A549 (cell line): ENCODE measurements around the gene MSGN1. TPM values are rescaled to one million over a fixed set of nuclear protein-coding genes. Genes with fewer than 3 reads are reported as not detected.

ENCODE experiments used
- ATAC-seq, 2 experiments: fragments of 200-7000 bp in 1 of 2; fragments of >200 bp in 1 of 2; cut with Nextera tagmentation in 1 of 2; cut with Tn5 transposase in 1 of 2; 3 replicates each; pipeline versions ENCODE4 v1.8.0 to v1.9.1; 2018 to 2020; ENCODE audit warnings: mild to moderate bottlenecking in 1 of 2, moderate library complexity in 1 of 2
- CTCF ChIA-PET: fragments of 300-600 bp; sonication (Branson Sonifier 250); formaldehyde crosslinking; extraction: SDS; loops from one replicate; lab custom pipeline; 2021; ENCODE audit warnings: antibody characterized with exemption, inconsistent platforms; lab: Yijun Ruan, JAX
- POLR2A ChIA-PET: fragments of 350-600 bp; formaldehyde crosslinking; extraction: SDS; loops from one replicate; lab custom pipeline; 2021; ENCODE audit warnings: antibody characterized with exemption, inconsistent platforms; lab: Yijun Ruan, JAX
- DNase-seq, 2 experiments: peaks; one replicate each; pipeline versions ENCODE4 v3.0.0 to v3.0.0-alpha.2; 2011 to 2016; ENCODE audit warnings: low read depth in 1 of 2, low spot score in 1 of 2
- FAIRE-seq: peaks from 2 replicates; lab custom pipeline; 2011; peaks lifted over from hg19 to GRCh38; lab: Jason Lieb, UNC
- H3K27ac ChIP-seq, 2 experiments: fragments of >200 bp; sonication (Bioruptor Twin); formaldehyde crosslinking; 3 replicates each; pipeline ENCODE4 v1.5.1; 2016 to 2017
- H3K4me1 ChIP-seq: fragments of >200 bp; sonication (Bioruptor Twin); formaldehyde crosslinking; 3 replicates; pipeline ENCODE4 v1.6.1; 2016
- H3K4me2 ChIP-seq: fragments of >200 bp; sonication (Bioruptor Twin); formaldehyde crosslinking; 3 replicates; pipeline ENCODE4 v1.6.1; 2016
- H3K4me3 ChIP-seq: fragments of >200 bp; sonication (Bioruptor Twin); formaldehyde crosslinking; 3 replicates; pipeline ENCODE4 v1.5.1; 2016
- H3K9me3 ChIP-seq: fragments of >200 bp; sonication (Bioruptor Twin); formaldehyde crosslinking; 3 replicates; pipeline ENCODE4 v1.6.1; 2016
- EHMT2 ChIP-seq: fragments of 200-600 bp; sonication (generic); IDR thresholded peaks from 2 replicates; pipeline ENCODE4 v1.6.1; 2016; ENCODE audit warnings: antibody characterized with exemption, low read depth, mild to moderate bottlenecking, moderate library complexity
- ESRRA ChIP-seq: fragments of 150-350 bp; IDR thresholded peaks from 2 replicates; pipeline ENCODE4 v1.6.1; 2014; ENCODE audit warnings: mild to moderate bottlenecking, low read length, borderline replicate concordance
- FOSB ChIP-seq: fragments of 250-450 bp; sonication (Bioruptor Pico); IDR thresholded peaks from 2 replicates; pipeline ENCODE4 v1.5.0; 2020; ENCODE audit warnings: mild to moderate bottlenecking, moderate library complexity
- HDAC2 ChIP-seq: fragments of 200-600 bp; sonication (generic); IDR thresholded peaks from 2 replicates; pipeline ENCODE4 v1.6.1; 2016
- HOXA7 ChIP-seq: fragments of 250-450 bp; sonication (Bioruptor Pico); IDR thresholded peaks from 2 replicates; pipeline ENCODE4 v1.5.0; 2020; ENCODE audit warnings: mild to moderate bottlenecking, moderate library complexity
- HOXB5 ChIP-seq: fragments of 250-450 bp; sonication (Bioruptor Pico); IDR thresholded peaks from 2 replicates; pipeline ENCODE4 v1.5.0; 2020; ENCODE audit warnings: mild to moderate bottlenecking, moderate library complexity
- MAFK ChIP-seq: fragments of 450-650 bp; IDR thresholded peaks from 2 replicates; pipeline ENCODE4 v1.6.1; 2014; ENCODE audit not compliant: partially characterized antibody
- NFE2L2 ChIP-seq: fragments of 150-350 bp; conservative IDR thresholded peaks from 2 replicates; pipeline ENCODE4 v1.6.1; 2014; ENCODE audit warnings: low read length
- NPAS2 ChIP-seq: fragments of 250-450 bp; sonication (Bioruptor Pico); IDR thresholded peaks from 2 replicates; pipeline ENCODE4 v1.8.0; 2022; ENCODE audit warnings: mild to moderate bottlenecking, moderate library complexity, borderline replicate concordance
- POLR2AphosphoS2 ChIP-seq: conservative IDR thresholded peaks from 2 replicates; pipeline ENCODE4 v1.6.1; 2012; ENCODE audit warnings: low read length, improper control_type of control experiment, inconsistent platforms
- RARB ChIP-seq: fragments of 250-450 bp; sonication (Bioruptor Pico); IDR thresholded peaks from 2 replicates; pipeline ENCODE4 v1.8.0; 2021; ENCODE audit warnings: mild to moderate bottlenecking, moderate library complexity
- SMC3 ChIP-seq: fragments of >200 bp; sonication (Bioruptor Twin); formaldehyde crosslinking; IDR thresholded peaks from 3 replicates; pipeline ENCODE4 v1.6.1; 2018; ENCODE audit warnings: inconsistent platforms
- USF2 ChIP-seq: fragments of 450-650 bp; IDR thresholded peaks from 2 replicates; pipeline ENCODE4 v1.6.1; 2014; ENCODE audit warnings: antibody characterized with exemption
- ZC3H11A ChIP-seq: fragments of 450-650 bp; IDR thresholded peaks from 2 replicates; pipeline ENCODE4 v1.6.1; 2014; ENCODE audit warnings: antibody characterized with exemption, mild to moderate bottlenecking
- ZNF302 ChIP-seq: fragments of 250-450 bp; sonication (Bioruptor Pico); IDR thresholded peaks from 2 replicates; pipeline ENCODE4 v1.9.0; 2021; ENCODE audit warnings: inconsistent platforms, mild to moderate bottlenecking, moderate library complexity
- WGBS: methylation state at CpG from one replicate; pipeline ENCODE4 v1.1.6; 2017; ENCODE audit errors: missing lambda C conversion rate; 5-methylcytosine and 5-hydroxymethylcytosine counted together
- polyA plus RNA-seq, 4 experiments: library from polyadenylated mRNA; depleted of rRNA in 3 of 4; stranded (reverse); fragments of >200 nt; fragmentation: RNase III in 1 of 4; extraction: RNeasy Plus Mini Kit Qiagen cat#74134 plus additional on column Dnase treatment in 1 of 4; gene quantifications; 2 replicates in 3 of 4; 3 replicates in 1 of 4; pipeline ENCODE4 v1.2.3, GENCODE V29; 2011 to 2017
- TF ChIP-seq, protein P1 (sequence below): fragments of 200-600 bp; sonication (generic); IDR thresholded peaks from 2 replicates; pipeline ENCODE4 v1.6.1; 2016; ENCODE audit warnings: antibody characterized with exemption, mild to moderate bottlenecking, moderate library complexity
- TF ChIP-seq, protein P2 (sequence below): IDR thresholded peaks from 2 replicates; pipeline ENCODE4 v1.6.1; 2012; ENCODE audit warnings: low read depth, borderline replicate concordance

MSGN1 gene
- polyA plus RNA-seq, 2 of the 4 experiments (the other 2 are of a cell fraction), result not detected

GRCh38 chr2:17867133-17867532, 50.9 kb downstream of the MSGN1 start:
- WGBS, result 49% methylated on average over 2 of the region's 2 CpGs
- ChIA-PET CTCF (interaction anchor here (0.9 kb wide), 1 partner anchor 10 kb away, joined by 3 read pairs; no protein-coding TSS in a partner anchor), POLR2A (no interaction called here)
- Histone ChIP-seq H3K27ac (no peak overlapping the region), H3K9me3 (no peaks in the 10 kb centered on the region), H3K4me1 (no peaks in the 10 kb centered on the region), H3K4me3 (no peak overlapping the region), H3K4me2 (no peak overlapping the region)
- FAIRE-seq (no peak), DNase-seq (no peak), ATAC-seq (no peak)
- TF ChIP-seq HOXA7 (CRISPR knock-in tag) (no peak), RARB (CRISPR knock-in tag) (no peak), HOXB5 (CRISPR knock-in tag) (no peak), FOSB (no peak), HDAC2 (no peak), EHMT2 (no peak), NPAS2 (no peak), MAFK (no peak), SMC3 (no peak), USF2 (no peak), ESRRA (no peak), NFE2L2 (no peak), ZNF302 (CRISPR knock-in tag) (no peak), POLR2AphosphoS2 (no peak), ZC3H11A (no peak)
- TF ChIP-seq, protein P1, sequence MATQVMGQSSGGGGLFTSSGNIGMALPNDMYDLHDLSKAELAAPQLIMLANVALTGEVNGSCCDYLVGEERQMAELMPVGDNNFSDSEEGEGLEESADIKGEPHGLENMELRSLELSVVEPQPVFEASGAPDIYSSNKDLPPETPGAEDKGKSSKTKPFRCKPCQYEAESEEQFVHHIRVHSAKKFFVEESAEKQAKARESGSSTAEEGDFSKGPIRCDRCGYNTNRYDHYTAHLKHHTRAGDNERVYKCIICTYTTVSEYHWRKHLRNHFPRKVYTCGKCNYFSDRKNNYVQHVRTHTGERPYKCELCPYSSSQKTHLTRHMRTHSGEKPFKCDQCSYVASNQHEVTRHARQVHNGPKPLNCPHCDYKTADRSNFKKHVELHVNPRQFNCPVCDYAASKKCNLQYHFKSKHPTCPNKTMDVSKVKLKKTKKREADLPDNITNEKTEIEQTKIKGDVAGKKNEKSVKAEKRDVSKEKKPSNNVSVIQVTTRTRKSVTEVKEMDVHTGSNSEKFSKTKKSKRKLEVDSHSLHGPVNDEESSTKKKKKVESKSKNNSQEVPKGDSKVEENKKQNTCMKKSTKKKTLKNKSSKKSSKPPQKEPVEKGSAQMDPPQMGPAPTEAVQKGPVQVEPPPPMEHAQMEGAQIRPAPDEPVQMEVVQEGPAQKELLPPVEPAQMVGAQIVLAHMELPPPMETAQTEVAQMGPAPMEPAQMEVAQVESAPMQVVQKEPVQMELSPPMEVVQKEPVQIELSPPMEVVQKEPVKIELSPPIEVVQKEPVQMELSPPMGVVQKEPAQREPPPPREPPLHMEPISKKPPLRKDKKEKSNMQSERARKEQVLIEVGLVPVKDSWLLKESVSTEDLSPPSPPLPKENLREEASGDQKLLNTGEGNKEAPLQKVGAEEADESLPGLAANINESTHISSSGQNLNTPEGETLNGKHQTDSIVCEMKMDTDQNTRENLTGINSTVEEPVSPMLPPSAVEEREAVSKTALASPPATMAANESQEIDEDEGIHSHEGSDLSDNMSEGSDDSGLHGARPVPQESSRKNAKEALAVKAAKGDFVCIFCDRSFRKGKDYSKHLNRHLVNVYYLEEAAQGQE, result no peak
- TF ChIP-seq, protein P2, sequence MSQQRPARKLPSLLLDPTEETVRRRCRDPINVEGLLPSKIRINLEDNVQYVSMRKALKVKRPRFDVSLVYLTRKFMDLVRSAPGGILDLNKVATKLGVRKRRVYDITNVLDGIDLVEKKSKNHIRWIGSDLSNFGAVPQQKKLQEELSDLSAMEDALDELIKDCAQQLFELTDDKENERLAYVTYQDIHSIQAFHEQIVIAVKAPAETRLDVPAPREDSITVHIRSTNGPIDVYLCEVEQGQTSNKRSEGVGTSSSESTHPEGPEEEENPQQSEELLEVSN, result no peak

Other genes with a start within 250 kb of the MSGN1 start
- gene SMC6, start 62.6 kb upstream of the MSGN1 start, polyA plus RNA-seq (2011; rRNA removed), result 34.2 and 51.6 TPM in 2 replicates
- gene SMC6, start 62.6 kb upstream of the MSGN1 start, polyA plus RNA-seq (2017; fragmentation: RNase III; extraction: RNeasy Plus Mini Kit Qiagen cat#74134 plus additional on column Dnase treatment), result 26.0 to 30.7 TPM (median 29.9 TPM) in 3 replicates
- gene GEN1, start 62.3 kb upstream of the MSGN1 start, polyA plus RNA-seq (2011; rRNA removed), result 31.6 and 40.7 TPM in 2 replicates
- gene GEN1, start 62.3 kb upstream of the MSGN1 start, polyA plus RNA-seq (2017; fragmentation: RNase III; extraction: RNeasy Plus Mini Kit Qiagen cat#74134 plus additional on column Dnase treatment), result 16.2 to 18.1 TPM (median 16.8 TPM) in 3 replicates
- gene KCNS3, start 62.2 kb downstream of the MSGN1 start, polyA plus RNA-seq (2011; rRNA removed), result 2.1 and 3.2 TPM in 2 replicates
- gene KCNS3, start 62.2 kb downstream of the MSGN1 start, polyA plus RNA-seq (2017; fragmentation: RNase III; extraction: RNeasy Plus Mini Kit Qiagen cat#74134 plus additional on column Dnase treatment), result 0.70 to 0.98 TPM (median 0.72 TPM) in 3 replicates